ENCODE data around the gene PACS2.

The PACS2 gene

DNA sequence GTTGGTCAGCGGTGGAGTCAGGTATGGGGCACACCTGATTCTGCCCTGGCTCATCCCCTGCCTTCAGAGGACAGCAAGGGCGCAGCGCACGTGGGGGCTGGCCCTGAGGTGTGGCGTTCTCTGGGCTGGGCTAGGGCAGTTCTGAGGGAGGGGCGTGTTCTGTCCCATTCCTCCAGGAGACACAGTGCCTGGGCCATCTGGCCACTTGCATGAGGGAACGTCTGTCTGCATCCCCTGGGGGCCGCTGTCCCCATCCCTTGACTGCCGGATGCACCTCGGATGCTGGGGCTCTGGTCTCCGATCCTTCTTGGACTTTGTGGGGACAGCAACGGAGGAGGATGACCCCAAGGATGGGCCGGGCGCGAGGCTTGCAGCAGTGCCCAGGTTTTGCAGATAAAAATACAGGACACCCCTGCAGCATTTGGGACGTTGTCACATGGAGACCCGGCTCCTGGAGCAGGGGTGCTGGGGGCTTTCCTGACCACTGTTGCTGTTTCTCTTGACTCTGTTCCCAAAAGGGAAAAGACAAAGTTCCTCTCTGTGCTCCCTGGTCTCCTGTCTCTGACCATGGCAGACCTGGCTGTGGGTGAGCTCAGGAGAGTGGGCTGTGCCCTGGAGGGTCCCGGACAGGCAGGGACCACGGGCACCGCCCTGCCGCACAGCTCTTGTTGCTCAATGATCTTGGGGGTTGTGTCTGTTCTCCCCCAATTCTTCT, 112.0 kb downstream of the PACS2 start:
- no peak for DNase-seq

DNA sequence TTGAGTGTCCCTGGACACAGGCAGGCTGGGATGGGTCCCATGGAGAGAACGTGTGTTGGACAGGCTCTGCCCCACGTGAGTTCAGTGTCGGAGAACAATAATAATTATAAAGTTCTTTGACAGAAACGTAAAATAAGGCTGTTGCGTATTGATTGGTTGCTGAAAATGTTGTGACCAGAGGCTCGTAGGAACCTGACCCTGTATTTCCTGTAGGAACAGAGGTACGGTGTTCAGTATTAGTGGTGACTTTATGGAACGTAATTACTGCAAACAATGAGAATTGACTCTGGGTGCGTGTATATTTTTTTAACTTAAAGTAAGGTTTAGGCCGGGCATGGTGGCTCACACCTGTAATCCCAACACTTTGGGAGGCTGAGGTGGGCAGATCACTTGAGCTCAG, 112.9 kb downstream of the PACS2 start:
- no peak for DNase-seq

DNA sequence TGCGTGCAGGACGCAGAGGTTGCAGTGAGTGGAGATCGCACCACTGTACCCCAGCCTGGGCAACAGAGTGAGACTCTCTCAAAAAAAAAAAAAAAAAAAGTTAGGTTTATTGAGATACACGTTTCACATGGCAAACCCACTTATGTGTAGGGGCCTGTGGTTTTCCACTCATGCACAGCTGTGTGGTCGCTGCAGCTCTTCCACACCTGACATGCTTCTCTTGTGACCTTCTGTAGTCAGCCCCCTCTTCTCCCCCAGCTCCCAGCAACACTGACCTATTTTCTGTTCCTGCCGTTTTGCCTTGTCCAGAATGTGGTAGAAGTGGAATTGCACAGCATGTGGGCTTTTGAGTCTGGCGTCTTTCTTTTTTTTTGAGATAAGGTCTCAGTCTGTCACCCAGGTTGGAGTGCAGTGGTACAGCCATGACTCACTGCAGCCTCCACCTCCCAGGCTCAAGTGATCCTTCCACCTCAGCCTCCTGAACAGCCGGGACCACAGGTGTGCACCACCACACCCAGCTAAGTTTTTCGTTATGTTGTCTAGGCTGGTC, 113.5 kb downstream of the PACS2 start:
- DNase-seq = no peak

DNA sequence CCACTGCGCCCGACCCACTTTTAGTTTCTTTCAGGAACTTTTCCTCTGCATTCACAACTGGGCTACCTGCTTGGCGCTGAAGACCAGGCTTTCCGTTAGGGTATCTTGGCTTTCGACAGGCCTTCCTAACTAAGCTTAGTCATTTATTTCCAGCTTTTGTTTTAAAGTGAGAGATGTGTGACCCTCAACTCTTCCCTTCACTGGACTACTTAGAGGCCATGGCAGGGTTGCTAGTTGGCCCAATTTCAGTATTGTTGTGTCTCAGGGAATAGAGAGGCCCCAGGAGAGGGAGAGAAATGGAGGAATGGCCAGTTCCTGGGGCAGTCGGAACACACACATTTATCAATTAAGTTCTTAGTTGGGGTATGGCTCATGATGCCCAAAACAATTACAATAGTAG, 115.5 kb downstream of the PACS2 start:
- no peak for DNase-seq

DNA sequence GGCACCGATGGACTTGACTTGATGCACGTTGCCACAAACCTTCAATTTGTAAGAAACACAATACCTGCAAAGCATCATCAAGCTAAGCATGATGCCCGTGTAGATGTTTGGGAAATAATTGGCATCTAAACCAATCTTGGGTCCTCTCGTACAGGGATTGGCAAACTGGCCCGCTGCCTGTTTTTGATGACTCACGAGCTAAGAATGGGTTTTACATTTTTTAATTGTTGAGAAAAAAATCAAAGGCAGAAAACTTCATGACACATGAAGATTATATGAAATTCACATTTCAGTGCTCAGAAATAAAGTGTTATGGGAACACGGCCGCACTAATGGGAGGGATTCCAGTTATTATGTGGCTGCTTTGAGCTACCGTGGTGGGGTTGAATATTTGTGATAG, 116.0 kb downstream of the PACS2 start:
- DNase-seq = no peak

DNA sequence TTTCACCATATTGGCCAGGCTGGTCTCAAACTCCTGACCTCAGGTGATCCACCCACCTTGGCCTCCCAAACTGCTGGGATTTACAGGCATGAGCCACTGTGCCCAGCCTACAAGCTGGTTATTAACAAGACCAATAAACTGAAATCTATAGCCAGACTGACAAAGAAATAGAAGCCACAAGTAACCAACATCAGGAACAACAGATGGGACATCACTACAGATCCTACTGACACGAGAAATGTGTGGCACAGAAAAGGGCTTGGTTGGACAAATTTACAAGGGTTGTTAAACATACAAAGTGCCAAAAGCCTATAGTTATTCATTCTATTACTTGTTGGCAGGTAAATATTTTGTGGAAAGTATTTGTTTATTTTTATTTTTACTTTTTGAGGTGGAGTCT, 116.7 kb downstream of the PACS2 start:
- DNase-seq = no peak

DNA sequence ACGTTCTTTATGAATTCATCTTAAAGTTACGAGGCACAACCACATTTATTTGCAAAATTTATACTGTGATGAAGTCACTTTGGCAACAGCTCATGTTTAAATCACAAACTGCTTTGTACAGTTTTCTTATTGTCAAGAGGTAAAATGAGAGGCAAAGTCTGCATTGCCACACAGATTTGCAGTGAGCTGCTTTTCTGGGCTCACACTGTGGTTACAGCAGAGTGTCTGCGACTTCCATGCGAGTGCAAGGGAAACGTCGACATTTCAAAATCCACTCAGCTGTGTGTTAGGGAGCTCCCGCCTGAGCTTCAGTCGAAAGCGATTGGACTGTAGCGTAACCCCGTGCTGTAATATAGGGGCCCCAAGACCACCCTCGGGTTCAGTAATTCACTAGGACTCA, 118.1 kb downstream of the PACS2 start:
- DNase-seq = no peak

DNA sequence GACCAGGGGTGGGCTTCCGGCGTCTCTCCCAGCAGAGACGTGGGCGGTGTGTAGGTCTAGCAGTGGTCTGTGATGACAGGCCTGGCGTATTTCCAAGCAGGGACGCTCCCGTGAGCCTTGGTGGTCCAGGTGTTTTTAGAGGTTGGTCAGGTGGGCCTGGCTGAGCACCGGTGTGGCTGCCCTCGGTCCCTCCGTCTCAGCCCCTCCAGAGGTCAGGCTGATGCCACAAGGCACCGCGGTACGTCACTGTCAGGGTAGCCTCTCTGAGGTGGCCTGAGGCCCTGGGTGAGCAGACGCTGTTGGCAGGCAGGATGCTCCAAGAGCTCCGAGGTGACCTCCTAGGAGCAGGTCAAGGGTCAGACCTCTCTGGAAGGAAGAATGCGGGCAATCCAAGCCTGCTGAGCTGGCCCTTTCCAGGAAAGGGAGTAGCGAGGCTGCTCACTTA, 118.6 kb downstream of the PACS2 start:
- DNase-seq = no peak

DNA sequence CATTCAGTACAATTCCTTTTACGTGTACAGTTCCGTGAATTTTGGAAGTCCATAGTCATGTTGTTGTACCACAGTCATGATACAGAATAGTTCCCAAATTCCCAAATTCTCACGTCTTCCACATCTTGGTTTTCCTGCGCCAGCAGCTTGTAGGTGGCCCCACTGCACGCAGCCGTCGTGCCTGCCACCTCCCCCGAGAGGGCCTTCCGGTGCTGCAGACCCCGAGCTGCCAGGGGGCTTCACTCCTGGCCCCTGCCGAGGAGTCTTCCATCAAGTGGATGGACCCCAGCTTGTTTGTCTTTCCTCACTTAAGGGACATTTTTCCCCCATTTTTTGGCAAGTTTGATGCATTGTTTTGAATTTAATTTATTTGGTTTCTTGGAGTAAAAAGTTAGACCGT, 121.9 kb downstream of the PACS2 start:
- no peak for DNase-seq

DNA sequence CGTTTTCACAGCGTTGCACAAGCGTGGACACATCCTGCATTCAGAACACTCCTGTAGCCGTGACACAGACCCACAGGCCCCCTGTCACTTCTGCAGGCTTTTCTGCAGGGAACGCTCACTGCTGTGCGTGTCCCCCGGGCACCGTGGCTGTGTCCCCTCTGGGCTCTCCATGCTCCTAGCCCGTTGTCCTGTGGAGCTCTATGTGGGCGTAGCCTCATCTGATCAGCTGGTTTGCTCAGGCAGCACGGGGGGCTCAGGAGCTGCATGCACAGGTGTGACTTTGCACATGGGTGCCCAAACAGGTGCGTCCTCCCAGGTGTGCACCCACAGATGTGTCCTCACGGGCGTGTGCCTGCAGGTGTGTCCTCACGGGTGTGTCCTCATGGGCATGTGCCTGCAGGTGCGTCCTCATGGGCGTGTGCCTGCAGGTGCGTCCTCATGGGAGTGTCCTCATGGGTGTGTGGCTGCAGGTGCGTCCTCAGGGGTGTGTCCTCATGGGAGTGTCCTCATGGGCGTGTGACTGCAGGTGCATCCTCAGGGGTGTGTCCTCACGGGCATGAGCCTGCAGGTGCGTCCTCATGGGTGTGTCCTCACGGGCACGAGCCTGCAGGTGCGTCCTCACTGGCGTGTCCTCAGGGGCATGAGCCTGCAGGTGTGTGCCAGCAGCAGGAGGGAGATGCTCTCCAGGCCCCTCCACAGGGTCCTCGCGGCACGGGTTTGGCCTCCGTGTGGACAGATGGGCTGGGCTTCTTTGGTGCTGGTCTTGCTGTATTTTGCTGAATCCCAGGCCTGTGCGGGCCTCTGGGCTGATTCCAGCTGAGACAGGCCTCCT, 122.6 kb downstream of the PACS2 start:
- no peak for DNase-seq

DNA sequence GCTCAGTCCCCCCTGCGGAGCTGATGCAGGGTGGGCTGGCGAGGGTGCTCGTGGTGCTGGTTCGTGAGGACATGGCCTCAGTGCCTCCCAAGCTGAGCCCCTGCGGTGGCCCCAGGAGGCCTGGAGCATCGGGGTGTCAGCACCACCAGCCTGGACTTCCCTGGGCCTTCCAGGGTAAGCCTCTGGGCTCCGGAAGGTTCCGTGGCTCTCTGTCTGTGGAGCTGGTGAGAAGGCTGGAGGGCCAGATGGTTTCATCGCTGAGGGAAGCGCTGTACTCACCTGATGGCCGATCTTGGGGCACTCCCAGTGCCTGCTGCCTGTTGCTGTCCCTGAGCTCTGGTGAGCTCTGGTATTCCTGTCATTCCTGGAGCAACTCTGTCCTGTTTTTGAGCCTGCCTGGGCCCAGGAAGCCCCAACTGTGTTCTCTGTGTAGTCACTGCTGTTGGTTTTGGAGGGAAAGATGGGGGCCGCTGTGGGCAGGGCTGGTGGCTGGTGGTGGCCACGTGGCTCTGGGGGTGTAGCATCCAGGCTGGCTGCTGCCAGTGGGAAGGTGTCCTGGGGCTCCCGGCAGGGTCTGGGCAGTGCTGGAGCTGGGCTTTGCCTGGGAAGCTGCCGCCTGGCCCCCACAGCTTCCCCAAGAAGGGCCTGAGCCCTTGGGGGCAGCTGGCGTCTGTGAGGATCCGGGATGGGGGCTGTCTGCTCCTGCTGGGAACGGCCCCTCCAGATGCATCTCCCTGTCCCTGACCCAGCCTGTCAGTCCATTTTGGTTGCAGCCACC, 123.4 kb downstream of the PACS2 start:
- no peak for DNase-seq

DNA sequence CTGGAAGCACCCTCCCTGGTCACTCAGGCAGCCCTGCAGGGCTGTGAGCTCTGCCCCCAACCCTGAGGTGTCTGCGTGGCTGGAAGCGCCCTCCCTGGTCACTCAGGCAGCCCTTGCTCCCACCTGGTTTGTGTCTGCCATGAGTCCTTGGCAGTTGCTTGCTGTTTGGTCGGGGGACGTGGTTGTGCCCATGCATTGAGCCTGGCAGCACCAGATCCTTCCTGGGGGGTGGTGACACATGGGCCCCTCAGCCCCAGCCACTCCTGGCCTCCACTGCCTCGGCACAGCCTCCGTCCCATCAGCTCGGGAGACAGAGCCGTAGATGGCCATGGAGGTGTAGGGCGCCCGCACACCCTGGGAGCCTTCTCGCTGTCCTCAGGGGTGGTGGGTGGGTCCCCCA, 124.6 kb downstream of the PACS2 start:
- DNase-seq = no peak

DNA sequence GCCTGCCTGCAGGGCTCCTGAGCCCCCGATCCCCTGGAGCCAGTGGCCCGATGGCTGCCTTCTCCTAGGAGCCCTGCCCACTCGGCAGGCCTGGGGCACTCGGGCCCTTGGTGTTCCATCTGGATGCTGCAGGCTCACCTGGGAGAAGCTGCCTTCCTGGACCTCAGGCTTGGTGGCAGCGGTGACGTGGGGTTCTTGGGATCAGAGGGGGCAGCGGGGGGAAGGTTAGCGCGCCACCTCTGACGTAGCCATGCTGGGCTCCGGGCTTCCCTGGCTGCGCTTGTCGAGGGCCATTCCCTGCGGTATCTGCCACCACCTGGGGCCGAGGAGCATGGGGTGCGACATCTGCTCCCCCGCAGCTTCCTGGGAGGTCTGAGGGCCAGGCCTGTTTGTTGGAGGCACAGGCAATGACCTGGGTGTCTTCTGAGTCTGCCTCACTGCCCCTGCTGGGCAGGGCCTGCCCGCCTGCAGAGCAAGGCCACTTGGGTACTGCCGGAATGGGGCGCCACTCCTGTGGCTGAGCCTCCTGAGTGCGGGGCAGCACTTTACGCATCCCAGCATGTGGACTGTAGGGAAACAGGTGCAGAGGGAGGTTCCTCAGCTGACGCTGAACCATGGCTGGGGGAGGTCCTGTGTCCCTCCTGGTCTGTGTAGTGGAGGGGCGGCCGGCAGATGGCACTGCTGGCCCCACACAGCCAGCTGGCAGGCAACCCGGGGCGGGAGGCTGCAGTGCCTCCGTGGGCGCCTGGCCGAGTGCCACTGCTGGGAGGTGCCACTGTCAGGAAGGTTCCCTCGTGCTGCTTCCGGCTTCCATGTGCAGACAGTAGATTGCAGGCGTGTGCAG, 125.4 kb downstream of the PACS2 start:
- DNase-seq = no peak

DNA sequence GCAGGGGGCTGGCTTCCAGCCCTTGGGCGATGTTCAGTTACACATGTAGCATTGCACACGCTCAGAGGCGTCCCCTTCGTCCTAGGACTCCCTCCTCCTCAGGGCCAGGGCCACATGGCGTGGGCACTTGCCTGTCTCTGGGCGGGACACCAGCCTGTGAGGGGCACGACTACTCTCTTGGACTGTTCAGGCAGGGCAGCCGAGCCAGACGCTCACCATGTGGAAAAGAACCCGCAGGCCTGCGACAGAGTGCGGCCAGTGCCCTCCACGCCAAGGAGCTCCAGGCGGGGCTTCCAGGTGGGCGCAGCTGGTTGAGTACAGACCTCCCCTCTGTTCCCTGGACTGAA, 126.0 kb downstream of the PACS2 start:
- DNase-seq = no peak

DNA sequence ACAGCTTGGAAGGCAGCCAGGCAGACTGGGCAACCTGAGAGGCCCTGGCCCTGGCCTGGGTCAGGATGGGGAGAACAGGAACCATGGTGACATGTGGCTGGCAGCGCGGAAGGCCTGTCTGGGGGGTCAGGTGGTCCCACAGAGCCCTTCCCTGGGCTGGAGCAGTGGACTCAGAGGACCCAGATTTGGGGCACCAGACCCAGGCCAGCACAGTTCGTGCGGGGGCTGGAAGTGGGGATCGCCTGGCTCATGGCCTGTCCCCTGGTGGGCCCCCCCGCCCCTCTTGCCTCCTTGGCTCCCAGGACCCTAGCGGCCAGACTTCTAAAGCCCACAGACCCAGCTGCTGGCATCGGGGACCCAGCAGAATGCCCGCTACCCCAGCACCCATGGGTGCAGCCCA, 126.4 kb downstream of the PACS2 start:
- no peak for DNase-seq

DNA sequence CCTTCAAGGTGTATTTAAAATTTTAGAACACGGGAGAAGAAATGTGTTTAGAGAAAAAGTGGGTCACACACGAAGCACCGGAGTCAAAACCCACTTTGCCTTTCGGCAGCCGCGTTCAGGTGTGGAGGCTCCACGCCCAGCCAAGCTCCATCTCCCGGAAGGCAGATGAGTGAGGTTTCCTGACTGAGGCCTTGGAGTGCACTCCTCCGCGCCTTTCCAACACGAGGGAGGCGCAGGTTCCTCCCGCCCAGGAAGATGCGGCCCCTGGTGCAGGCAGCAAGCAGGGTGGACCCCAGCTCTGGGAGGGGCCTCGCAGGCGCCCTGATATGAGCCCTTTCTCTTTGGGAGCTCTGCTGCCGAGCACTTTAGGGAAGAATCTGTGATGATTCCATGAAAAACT, 127.6 kb downstream of the PACS2 start:
- no peak for DNase-seq

DNA sequence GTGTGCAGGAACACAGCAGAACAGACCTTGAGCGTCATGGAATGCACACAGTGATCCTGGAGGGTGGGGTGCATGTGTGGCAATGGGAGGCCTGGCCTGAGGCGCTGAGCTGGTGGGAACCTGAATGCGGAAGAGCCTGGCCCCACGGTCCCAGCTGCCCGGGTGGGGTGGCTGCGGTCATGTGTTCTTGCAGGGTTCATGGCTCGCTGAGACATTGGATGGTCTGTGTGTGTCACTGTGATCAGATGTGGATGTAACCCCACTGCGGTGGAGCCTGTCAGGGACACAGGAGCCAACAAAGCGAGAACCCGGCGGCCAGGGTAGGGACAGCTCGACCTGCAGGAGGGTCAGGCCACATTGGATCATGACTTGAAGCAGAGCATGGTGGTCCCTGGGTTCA, 128.3 kb downstream of the PACS2 start:
- DNase-seq = no peak

DNA sequence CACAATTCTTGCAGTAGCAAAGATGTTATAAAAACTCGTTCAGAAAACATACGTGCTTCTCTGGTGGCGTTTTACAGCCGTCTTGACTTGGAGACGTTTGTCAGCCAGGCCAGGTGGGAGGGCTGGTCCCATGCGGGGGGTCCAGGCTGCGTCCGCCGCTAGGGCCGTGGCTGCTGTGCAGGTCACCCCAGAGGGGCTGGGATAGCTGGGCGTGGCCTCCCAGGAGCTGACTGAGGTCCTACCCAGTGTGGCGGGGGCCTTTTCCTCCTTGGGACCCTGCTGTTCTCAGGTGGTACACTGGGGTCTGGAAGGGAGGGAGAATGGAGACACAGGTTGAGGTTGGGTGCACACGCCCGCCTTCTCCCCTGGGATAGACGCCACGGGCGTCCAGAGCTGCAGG, 130.3 kb downstream of the PACS2 start:
- DNase-seq = no peak

DNA sequence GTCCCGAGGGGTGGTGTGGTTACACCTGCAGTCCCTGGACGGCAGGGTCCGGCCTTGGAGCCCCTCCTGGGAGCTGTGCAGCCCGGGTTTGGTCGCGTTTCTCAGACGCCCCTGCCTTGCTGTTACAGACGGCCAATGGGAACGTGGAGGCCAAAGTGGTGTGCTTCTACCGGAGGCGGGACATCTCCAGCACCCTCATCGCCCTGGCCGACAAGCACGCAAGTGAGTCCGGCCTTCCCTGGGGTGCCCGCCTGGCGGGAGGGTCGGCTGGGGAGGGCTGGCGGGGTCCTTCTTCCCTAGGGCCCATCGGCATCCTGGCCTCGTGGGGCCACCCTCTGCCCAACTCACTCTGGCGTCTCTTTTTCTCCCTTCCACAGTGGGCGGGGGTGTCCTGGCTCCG, 130.7 kb downstream of the PACS2 start:
- no peak for DNase-seq

DNA sequence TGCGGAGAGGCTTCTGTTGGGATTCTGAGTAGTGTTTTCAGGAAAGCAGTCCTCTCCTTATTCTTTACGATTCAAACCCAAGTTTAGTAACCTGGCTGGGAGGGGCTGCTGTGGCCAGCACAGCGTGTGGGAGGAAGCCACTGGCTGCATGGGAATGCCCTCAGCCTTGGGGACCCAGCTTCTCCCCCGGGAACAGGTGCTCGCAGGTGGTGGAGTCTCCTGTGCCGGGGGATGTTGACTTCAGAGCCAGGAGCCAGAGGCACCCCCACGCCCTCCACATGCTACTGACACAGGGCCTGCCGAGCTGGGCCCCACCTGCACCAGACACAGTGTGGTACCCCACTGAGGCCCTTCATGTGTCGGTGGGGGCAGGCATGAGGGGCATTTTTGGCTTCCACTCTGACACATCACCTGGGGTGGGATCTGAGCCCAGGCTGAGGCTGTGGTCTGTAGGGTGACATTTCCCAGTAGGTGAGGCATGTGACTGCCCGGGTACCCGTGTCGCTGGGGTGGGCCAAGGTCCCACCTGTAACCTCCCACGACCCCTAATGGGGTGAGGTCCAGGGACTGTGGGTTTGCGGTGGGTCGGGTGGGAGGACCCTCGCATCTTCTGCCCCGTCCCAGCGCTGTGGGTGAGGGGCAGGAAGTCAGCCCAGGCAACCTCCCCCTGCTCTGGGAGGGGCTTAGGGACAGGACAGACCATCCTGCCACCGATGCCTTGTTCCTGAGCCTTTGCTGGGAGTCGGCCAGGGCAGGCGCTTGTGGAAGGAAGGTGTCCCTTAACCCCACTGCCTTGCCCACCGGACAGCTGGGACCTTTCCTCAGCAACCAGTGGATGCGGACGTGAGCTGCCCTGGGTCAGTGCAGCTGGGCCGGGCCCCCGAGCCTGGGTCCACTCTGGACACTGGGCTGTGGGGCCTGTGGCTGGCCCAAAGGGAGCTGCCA, 131.6 kb downstream of the PACS2 start:
- no peak for DNase-seq

DNA sequence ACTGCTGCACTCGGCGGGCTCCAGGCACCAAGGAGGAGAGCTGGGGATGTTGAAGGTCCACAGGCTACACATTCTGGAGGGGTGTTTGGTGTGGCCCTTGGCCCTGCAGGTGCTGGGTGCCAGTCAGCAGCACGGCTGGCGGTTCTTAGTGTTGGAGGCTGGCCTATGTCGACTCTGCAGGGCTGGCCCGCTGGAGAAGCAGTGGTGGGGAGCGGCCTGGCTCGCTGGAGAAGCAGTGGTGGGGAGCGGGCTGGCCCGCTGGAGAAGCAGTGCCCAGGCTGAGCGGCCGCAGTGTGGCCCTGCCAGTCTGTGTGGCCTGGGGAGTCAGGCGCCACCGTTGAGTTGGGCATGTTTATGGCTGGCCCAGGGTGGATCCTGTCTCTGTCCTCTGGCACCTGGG, 132.4 kb downstream of the PACS2 start:
- no peak for DNase-seq
